Rectal smooth muscle tissue (tissue), 1 donor: Measurements from ENCODE around the gene PPP3CA.

Experiments used
- H3K27ac ChIP-seq: one replicate; pipeline ENCODE4 v1.7.0; 2013; ENCODE audit warnings: low read depth, low read length, inconsistent platforms
- H3K27me3 ChIP-seq: one replicate; pipeline ENCODE4 v1.7.0; 2013; ENCODE audit warnings: low read length; ENCODE audit not compliant: control insufficient read depth, insufficient read depth
- H3K36me3 ChIP-seq: one replicate; pipeline ENCODE4 v1.7.0; 2013; ENCODE audit warnings: low read length; ENCODE audit not compliant: control insufficient read depth, insufficient read depth
- H3K4me1 ChIP-seq: one replicate; pipeline ENCODE4 v1.7.0; 2013; ENCODE audit warnings: low read length; ENCODE audit not compliant: control insufficient read depth, insufficient read depth
- H3K4me3 ChIP-seq: one replicate; pipeline ENCODE4 v1.7.0; 2013; ENCODE audit warnings: low read length
- H3K9ac ChIP-seq: one replicate; pipeline ENCODE4 v1.7.0; 2013; ENCODE audit warnings: low read length

Gene PPP3CA

GRCh38 chr4:101347267-101347556 is at the start of gene PPP3CA:
Gene PPP3CA, minus strand, starts transcription at chr4:101347526.
- Histone ChIP-seq H3K27ac (peak within 1 kb of the TSS; percentile 97), H3K27me3 (no peaks in the 10 kb centered on the region), H3K4me3 (peak within 1 kb of the TSS; percentile 92), H3K36me3 (no peaks in the 10 kb centered on the region), H3K4me1 (peaks cover 5% of the 10 kb centered on the region), H3K9ac (peak within 1 kb of the TSS; percentile 97)

DNA sequence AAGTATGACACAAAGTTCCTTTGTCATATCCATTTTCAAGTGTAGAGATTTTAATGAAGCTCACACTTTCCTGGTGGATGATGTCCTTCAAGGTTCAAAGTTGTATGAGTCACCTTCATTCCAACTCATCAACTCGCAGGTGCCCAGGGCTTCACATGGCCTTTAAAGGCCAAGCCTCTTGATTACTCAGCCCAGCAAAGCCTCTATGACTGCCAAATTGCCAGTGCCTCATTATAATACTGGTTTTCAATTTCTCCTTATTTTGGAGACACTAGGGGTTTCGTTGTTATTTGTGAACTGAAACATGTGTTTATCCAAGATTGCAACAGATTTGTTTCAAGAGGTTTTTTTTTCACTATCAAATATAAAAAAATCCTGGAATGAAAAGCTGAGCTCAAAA is 45.9 kb upstream of the PPP3CA start:
- Histone ChIP-seq H3K27me3 (no peaks in the 10 kb centered on the region), H3K4me3 (no peak overlapping the region), H3K4me1 (no peaks in the 10 kb centered on the region), H3K27ac (no peak overlapping the region), H3K36me3 (no peaks in the 10 kb centered on the region), H3K9ac (no peak overlapping the region)

GRCh38 chr4:101370663-101371210 is 23.4 kb upstream of the PPP3CA start:
- H3K27ac ChIP-seq: no peak overlapping the region
- H3K4me1 ChIP-seq: no peaks in the 10 kb centered on the region

DNA sequence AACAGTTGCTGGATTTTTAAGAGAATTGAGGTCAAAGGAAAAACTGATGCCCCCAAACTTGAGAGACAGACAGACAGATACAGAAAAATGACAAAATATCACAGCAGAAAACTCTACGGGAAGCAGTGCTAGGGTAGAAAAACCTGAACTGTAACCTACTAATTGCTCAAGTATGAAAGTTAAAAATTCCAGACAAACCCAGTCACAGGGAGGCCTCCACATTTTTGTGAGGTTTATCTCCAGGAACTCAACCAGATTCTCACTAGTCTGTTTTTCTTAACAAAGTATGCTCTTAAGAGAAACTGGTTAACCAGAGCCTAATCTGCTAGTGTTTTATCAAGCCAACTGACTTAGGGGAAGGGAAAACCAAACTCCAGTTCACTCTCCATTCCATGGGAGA is 19.9 kb upstream of the PPP3CA start:
- Histone ChIP-seq H3K9ac (no peak overlapping the region), H3K4me1 (no peaks in the 10 kb centered on the region), H3K4me3 (no peak overlapping the region), H3K36me3 (no peaks in the 10 kb centered on the region), H3K27me3 (no peaks in the 10 kb centered on the region), H3K27ac (no peak overlapping the region)

More at GRCh38 chr4:101370663-101371210, 23.4 kb upstream of the PPP3CA start:
- Histone ChIP-seq H3K27me3 (no peaks in the 10 kb centered on the region), H3K4me3 (no peak overlapping the region), H3K36me3 (no peaks in the 10 kb centered on the region), H3K9ac (no peak overlapping the region)

- H3K36me3 ChIP-seq: no peaks in the 10 kb centered on the region
- H3K9ac ChIP-seq: no peak overlapping the region
- H3K27me3 ChIP-seq: no peaks in the 10 kb centered on the region
- no peak overlapping the region for H3K4me3 ChIP-seq
- no peaks in the 10 kb centered on the region for H3K4me1 ChIP-seq
- no peak overlapping the region for H3K27ac ChIP-seq
These were observed 19.0 kb upstream of the PPP3CA start for GRCh38 chr4:101366331-101366730.

GRCh38 chr4:101357751-101358150 is 10.4 kb upstream of the PPP3CA start:
- H3K4me3 ChIP-seq: no peak overlapping the region
- no peaks in the 10 kb centered on the region for H3K36me3 ChIP-seq
- H3K9ac ChIP-seq: no peak overlapping the region
- no peak overlapping the region for H3K27ac ChIP-seq
- no peaks in the 10 kb centered on the region for H3K4me1 ChIP-seq
- H3K27me3 ChIP-seq: no peaks in the 10 kb centered on the region

GRCh38 chr4:101356928-101357327 is 9.6 kb upstream of the PPP3CA start:
- Histone ChIP-seq H3K27me3 (no peaks in the 10 kb centered on the region), H3K4me1 (no peaks in the 10 kb centered on the region), H3K27ac (no peak overlapping the region), H3K4me3 (no peak overlapping the region), H3K9ac (no peak overlapping the region), H3K36me3 (no peaks in the 10 kb centered on the region)

DNA sequence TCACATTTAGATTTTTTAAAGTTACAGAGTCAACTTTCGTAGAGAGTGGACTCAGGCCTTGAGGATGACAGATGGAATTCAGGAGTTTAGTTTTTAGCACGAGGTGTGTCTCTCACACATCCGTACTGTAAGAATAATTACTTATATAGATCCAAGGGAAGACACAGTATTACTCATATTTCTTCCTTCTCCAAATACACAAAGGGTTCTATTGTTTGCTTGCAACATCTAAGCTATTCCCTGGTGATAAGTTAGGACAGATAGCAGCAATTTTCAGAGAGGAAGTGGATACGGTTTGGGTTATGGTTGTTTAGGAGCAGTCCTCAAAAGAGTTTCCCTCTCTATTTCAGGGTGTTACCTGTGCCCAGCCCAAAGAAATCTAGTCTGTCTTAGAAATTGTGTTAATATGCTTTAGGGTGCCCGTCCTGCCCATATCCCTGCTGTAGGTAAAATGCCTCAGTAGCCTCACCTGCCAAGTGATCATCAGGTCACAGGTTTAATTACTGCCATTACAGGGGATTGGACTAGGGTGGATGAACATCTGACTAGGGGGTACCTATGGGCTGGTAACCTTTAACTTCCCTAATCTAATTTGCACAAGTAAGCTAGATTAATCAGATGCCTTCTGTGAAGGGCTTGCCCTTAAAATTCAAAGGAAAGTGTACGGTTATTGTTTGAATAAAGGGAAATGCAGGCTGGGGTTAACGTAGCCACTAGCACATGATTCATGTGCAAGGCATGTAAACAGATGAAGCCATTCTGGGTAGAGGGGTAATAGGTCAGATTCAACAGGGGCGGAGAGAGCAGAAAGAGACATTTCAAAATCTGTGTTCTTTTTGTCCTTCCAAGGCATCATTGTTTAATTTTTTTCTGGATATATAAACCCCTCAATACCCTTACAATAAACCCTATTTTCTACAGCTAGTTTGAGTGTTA is 8.7 kb upstream of the PPP3CA start:
- no peaks in the 10 kb centered on the region for H3K4me1 ChIP-seq
- H3K36me3 ChIP-seq: no peaks in the 10 kb centered on the region
- H3K4me3 ChIP-seq: no peak overlapping the region
- H3K27me3 ChIP-seq: no peaks in the 10 kb centered on the region
- no peak overlapping the region for H3K9ac ChIP-seq
- no peak overlapping the region for H3K27ac ChIP-seq

- Histone ChIP-seq H3K4me1 (no peaks in the 10 kb centered on the region), H3K4me3 (no peak overlapping the region), H3K27ac (no peak overlapping the region), H3K9ac (no peak overlapping the region), H3K27me3 (no peaks in the 10 kb centered on the region), H3K36me3 (no peaks in the 10 kb centered on the region)
These were observed 7.9 kb upstream of the PPP3CA start for GRCh38 chr4:101355246-101355645.

DNA sequence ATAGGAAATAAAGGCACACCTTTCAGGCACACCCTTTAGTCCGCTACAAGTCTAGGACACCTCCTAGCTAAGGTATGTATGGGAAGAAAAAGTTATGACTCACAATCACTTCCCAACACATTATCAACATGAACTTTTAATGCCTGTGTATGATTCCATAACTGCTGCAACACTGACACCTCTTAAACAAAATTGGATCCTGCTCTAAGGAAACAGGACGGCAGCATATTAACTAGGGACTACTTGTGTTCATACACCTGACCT is 2.4 kb upstream of the PPP3CA start:
- Histone ChIP-seq H3K27ac (no peak overlapping the region), H3K27me3 (no peaks in the 10 kb centered on the region), H3K9ac (no peak overlapping the region), H3K4me3 (no peak overlapping the region), H3K36me3 (no peaks in the 10 kb centered on the region), H3K4me1 (peaks cover 5% of the 10 kb centered on the region)

DNA sequence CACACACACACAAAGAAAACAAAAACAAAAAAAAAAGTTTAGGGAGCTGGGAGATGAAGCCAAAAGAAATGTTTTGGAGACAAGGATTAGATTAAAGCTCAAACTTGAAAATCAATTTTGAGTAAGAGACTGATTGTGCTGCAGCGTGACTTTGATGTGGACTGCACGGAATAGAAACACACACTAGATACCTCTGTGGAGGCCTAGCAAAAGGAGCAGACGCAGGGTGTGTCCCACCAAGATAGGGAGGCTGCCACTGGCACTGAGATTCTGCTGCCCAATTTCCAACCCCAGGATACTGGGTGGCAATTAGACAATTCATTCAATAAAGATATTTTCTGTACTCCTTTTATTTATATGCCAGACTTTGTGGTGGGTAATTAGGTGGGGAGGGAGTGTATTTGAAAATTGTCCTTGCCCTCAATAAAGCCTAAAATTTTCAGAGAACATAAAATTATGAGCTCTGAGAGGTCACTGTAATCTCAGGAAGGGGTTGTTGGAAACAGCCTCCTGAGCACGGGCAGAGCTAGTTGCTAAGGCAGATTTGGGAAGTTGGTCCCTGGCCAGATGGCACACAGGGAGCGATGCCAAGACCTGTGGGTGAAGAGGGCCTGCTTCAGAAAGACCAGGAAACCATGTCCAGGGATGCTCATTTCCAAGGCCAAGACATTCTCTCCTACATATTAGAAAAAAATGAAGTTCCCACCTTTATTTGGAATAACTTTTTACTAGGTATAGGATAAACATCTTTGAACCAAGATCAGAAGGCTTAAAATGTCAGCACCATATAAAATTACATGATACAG is 1.9 kb upstream of the PPP3CA start:
- Histone ChIP-seq H3K9ac (no peak overlapping the region), H3K4me1 (peaks cover 5% of the 10 kb centered on the region), H3K36me3 (no peaks in the 10 kb centered on the region), H3K27me3 (no peaks in the 10 kb centered on the region), H3K4me3 (no peak overlapping the region), H3K27ac (peak overlapping the region; percentile 97)

GRCh38 chr4:101348367-101348827 is 1.1 kb upstream of the PPP3CA start:
- peak overlapping the region; percentile 76 for H3K4me3 ChIP-seq
- H3K9ac ChIP-seq: peak overlapping the region; percentile 46
- H3K27me3 ChIP-seq: no peaks in the 10 kb centered on the region
- no peaks in the 10 kb centered on the region for H3K36me3 ChIP-seq
- peak overlapping the region; percentile 97 for H3K27ac ChIP-seq
- H3K4me1 ChIP-seq: peaks cover 5% of the 10 kb centered on the region
